Activated CD8-positive, alpha-beta T cell treated with anti-CD3 and anti-CD28 coated beads, Interleukin-2, amount 10 ng/mL, durations not matched to agents 7 days and 5 days (primary cell): Measurements from ENCODE around the gene DENND4A. TPM values are rescaled to one million over a fixed set of nuclear protein-coding genes. Genes with fewer than 3 reads are reported as not detected.
"Not testable (repeated sequence)": the region's sequence is repeated elsewhere in the genome, so short reads cannot be mapped to it uniquely, and the experiment has no call there.

Experiments used
- ATAC-seq: fragments of 150-1000 bp; cut with Tn5 transposase; one replicate; pipeline ENCODE4 v1.10.0; 2021; ENCODE audit warnings: moderate library complexity
- CTCF ChIA-PET: fragments of 350-600 bp; sonication (Branson Sonifier 250); formaldehyde crosslinking; loops from one replicate; lab custom pipeline; 2021; ENCODE audit warnings: antibody characterized with exemption; lab: Charles Lee
- POLR2A ChIA-PET: fragments of 350-600 bp; sonication (Branson Sonifier 250); formaldehyde crosslinking; loops from one replicate; lab custom pipeline; 2021; ENCODE audit warnings: antibody characterized with exemption; lab: Charles Lee
- DNase-seq: peaks from one replicate; pipeline ENCODE4 v3.0.0-alpha.2; 2020
- H3K27ac Mint-ChIP-seq: one replicate; pipeline ENCODE4 v1.8.0; 2021; ENCODE audit warnings: mild to moderate bottlenecking, mixed read lengths
- H3K27me3 Mint-ChIP-seq: one replicate; pipeline ENCODE4 v1.8.0; 2021; ENCODE audit warnings: low read depth, mixed read lengths
- H3K36me3 Mint-ChIP-seq: one replicate; pipeline ENCODE4 v1.8.0; 2021; ENCODE audit warnings: low read depth, mixed read lengths
- H3K4me1 Mint-ChIP-seq: one replicate; pipeline ENCODE4 v1.8.0; 2021; ENCODE audit warnings: low read depth, mixed read lengths
- H3K4me3 Mint-ChIP-seq: one replicate; pipeline ENCODE4 v1.8.0; 2021; ENCODE audit warnings: mild to moderate bottlenecking, mixed read lengths
- H3K9me3 Mint-ChIP-seq: one replicate; pipeline ENCODE4 v1.8.0; 2022; ENCODE audit warnings: mixed read lengths; ENCODE audit not compliant: insufficient read depth
- total RNA-seq, 2 experiments: library from RNA; stranded (reverse); gene quantifications; one replicate each; pipeline ENCODE4 v1.2.3, GENCODE V29; 2021

Gene DENND4A
- total RNA-seq, 2 experiments from 2014 or later: 40.1 to 45.0 TPM

- ChIA-PET POLR2A (interaction anchor here (0.7 to 6.0 kb wide), 10 partner anchors 10 to 514 kb away, joined by 3 to 99 read pairs (median 4); partner anchors contain the start of genes DENND4A, RAB11A and RNU5B-1), CTCF (interaction anchor here (0.7 to 8.1 kb wide), 12 partner anchors 10 to 50 kb away, joined by 3 to 68 read pairs (median 6); partner anchors contain the start of genes DENND4A and RAB11A)
- peak overlapping the region; percentile 50 for H3K4me3 Mint-ChIP-seq
- ATAC-seq (peak; percentile 84), DNase-seq (peak; percentile 42)
- peaks cover 58% of the 10 kb centered on the region for H3K4me1 Mint-ChIP-seq
- H3K36me3 Mint-ChIP-seq: peaks cover 1% of the 10 kb centered on the region
- H3K9me3 Mint-ChIP-seq: peaks cover 4% of the 10 kb centered on the region
- H3K27me3 Mint-ChIP-seq: no peaks in the 10 kb centered on the region
- peak overlapping the region; percentile 93 for H3K27ac Mint-ChIP-seq
Measured at GRCh38 chr15:65818927-65819562, 27.0 kb upstream of the DENND4A start.

- ChIA-PET CTCF (interaction anchor here (0.7 to 3.7 kb wide), 3 partner anchors 9 to 31 kb away, joined by 3 to 27 read pairs (median 8); no protein-coding TSS in a partner anchor), POLR2A (interaction anchor here (1.0 to 6.0 kb wide), 3 partner anchors 8 to 24 kb away, joined by 4 to 99 read pairs (median 4); partner anchors contain the start of gene DENND4A)
- H3K36me3 Mint-ChIP-seq: peaks cover 9% of the 10 kb centered on the region
- peak overlapping the region; percentile 0 for H3K27ac Mint-ChIP-seq
- ATAC-seq (no peak), DNase-seq (peak; percentile 20)
- H3K4me1 Mint-ChIP-seq: peaks cover 53% of the 10 kb centered on the region
- peaks cover 7% of the 10 kb centered on the region for H3K9me3 Mint-ChIP-seq
- no peaks in the 10 kb centered on the region for H3K27me3 Mint-ChIP-seq
- H3K4me3 Mint-ChIP-seq: no peak overlapping the region
Measured at GRCh38 chr15:65816441-65816840, 24.3 kb upstream of the DENND4A start.

- H3K27me3 Mint-ChIP-seq, H3K4me3 Mint-ChIP-seq, H3K9me3 Mint-ChIP-seq, ATAC-seq, H3K36me3 Mint-ChIP-seq: not testable (repeated sequence)
- ChIA-PET CTCF (interaction anchor here (0.7 to 3.7 kb wide), 3 partner anchors 8 to 31 kb away, joined by 3 to 27 read pairs (median 8); no protein-coding TSS in a partner anchor), POLR2A (interaction anchor here (1.0 to 6.0 kb wide), 3 partner anchors 8 to 24 kb away, joined by 4 to 99 read pairs (median 4); partner anchors contain the start of gene DENND4A)
- DNase-seq: peak; percentile 23
- Mint-ChIP-seq H3K4me1 (peaks cover 48% of the 10 kb centered on the region), H3K27ac (peak overlapping the region; percentile 0)
Measured at GRCh38 chr15:65816008-65816407, 23.9 kb upstream of the DENND4A start.

- H3K27ac Mint-ChIP-seq, POLR2A ChIA-PET, ATAC-seq, DNase-seq, H3K4me3 Mint-ChIP-seq, H3K27me3 Mint-ChIP-seq, H3K9me3 Mint-ChIP-seq, H3K36me3 Mint-ChIP-seq: not testable (repeated sequence)
- peaks cover 37% of the 10 kb centered on the region for H3K4me1 Mint-ChIP-seq
- CTCF ChIA-PET: interaction anchor here (1.1 to 1.2 kb wide), 3 partner anchors 10 to 34 kb away, joined by 3 to 4 read pairs (median 3); no protein-coding TSS in a partner anchor
Measured at GRCh38 chr15:65814271-65814670, 22.2 kb upstream of the DENND4A start.

GRCh38 chr15:65812916-65813315 lies 20.8 kb upstream of the DENND4A start:
- no peaks in the 10 kb centered on the region for H3K27me3 Mint-ChIP-seq
- no peak overlapping the region for H3K27ac Mint-ChIP-seq
- DNase-seq (peak; percentile 16), ATAC-seq (no peak)
- peaks cover 9% of the 10 kb centered on the region for H3K36me3 Mint-ChIP-seq
- H3K9me3 Mint-ChIP-seq: peaks cover 4% of the 10 kb centered on the region
- H3K4me1 Mint-ChIP-seq: peaks cover 26% of the 10 kb centered on the region
- H3K4me3 Mint-ChIP-seq: no peak overlapping the region
- ChIA-PET POLR2A (interaction anchor here (1.0 to 2.7 kb wide), 2 partner anchors 8 to 22 kb away, joined by 3 to 12 read pairs; partner anchors contain the start of gene DENND4A), CTCF (interaction anchor here (1.1 to 1.5 kb wide), 4 partner anchors 11 to 32 kb away, joined by 3 to 5 read pairs (median 4); no protein-coding TSS in a partner anchor)

GRCh38 chr15:65812467-65812866 lies 20.4 kb upstream of the DENND4A start:
- H3K27me3 Mint-ChIP-seq: no peaks in the 10 kb centered on the region
- peaks cover 11% of the 10 kb centered on the region for H3K36me3 Mint-ChIP-seq
- ATAC-seq (no peak), DNase-seq (no peak)
- peaks cover 27% of the 10 kb centered on the region for H3K4me1 Mint-ChIP-seq
- ChIA-PET CTCF (interaction anchor here (0.7 to 1.5 kb wide), 2 partner anchors 11 to 14 kb away, joined by 3 to 5 read pairs; no protein-coding TSS in a partner anchor), POLR2A (interaction anchor here (2.7 kb wide), 1 partner anchor 21 kb away, joined by 12 read pairs; the partner anchor contains the start of gene DENND4A)
- no peak overlapping the region for H3K27ac Mint-ChIP-seq
- no peak overlapping the region for H3K4me3 Mint-ChIP-seq
- peaks cover 4% of the 10 kb centered on the region for H3K9me3 Mint-ChIP-seq

- Mint-ChIP-seq H3K36me3 (peaks cover 11% of the 10 kb centered on the region), H3K4me1 (peaks cover 27% of the 10 kb centered on the region)
Measured at GRCh38 chr15:65811835-65812234, 19.7 kb upstream of the DENND4A start.

GRCh38 chr15:65811011-65811733 lies 19.1 kb upstream of the DENND4A start:
- ATAC-seq, H3K27ac Mint-ChIP-seq: not testable (repeated sequence)
- POLR2A ChIA-PET: interaction anchor here (2.7 kb wide), 1 partner anchor 20 kb away, joined by 12 read pairs; the partner anchor contains the start of gene DENND4A

More at GRCh38 chr15:65811835-65812234, 19.7 kb upstream of the DENND4A start:
- ChIA-PET POLR2A (interaction anchor here (2.7 kb wide), 1 partner anchor 20 kb away, joined by 12 read pairs; the partner anchor contains the start of gene DENND4A), CTCF (interaction anchor here (0.7 to 1.6 kb wide), 2 partner anchors 11 to 12 kb away, joined by 3 to 5 read pairs; no protein-coding TSS in a partner anchor)
- Mint-ChIP-seq H3K9me3 (peaks cover 4% of the 10 kb centered on the region), H3K27me3 (no peaks in the 10 kb centered on the region), H3K4me3 (no peak overlapping the region), H3K27ac (no peak overlapping the region)
- no peak for DNase-seq
- no peak for ATAC-seq

GRCh38 chr15:65806397-65806796 lies 14.3 kb upstream of the DENND4A start:
- Mint-ChIP-seq H3K36me3 (peaks cover 4% of the 10 kb centered on the region), H3K4me3 (peak overlapping the region; percentile 40), H3K27me3 (no peaks in the 10 kb centered on the region), H3K9me3 (no peaks in the 10 kb centered on the region), H3K4me1 (peaks cover 39% of the 10 kb centered on the region), H3K27ac (no peak overlapping the region)
- ChIA-PET CTCF (interaction anchor here (0.6 to 4.2 kb wide), 6 partner anchors 12 to 294 kb away, joined by 3 to 27 read pairs (median 4); partner anchors contain the start of gene DENND4A), POLR2A (interaction anchor here (0.6 to 7.2 kb wide), 2 partner anchors 14 to 482 kb away, joined by 3 to 83 read pairs; partner anchors contain the start of gene DENND4A)
- ATAC-seq (no peak), DNase-seq (no peak)

More at GRCh38 chr15:65811011-65811733, 19.1 kb upstream of the DENND4A start:
- not testable (repeated sequence) for H3K27me3 Mint-ChIP-seq, H3K9me3 Mint-ChIP-seq, DNase-seq, H3K4me3 Mint-ChIP-seq
- peaks cover 11% of the 10 kb centered on the region for H3K36me3 Mint-ChIP-seq
- CTCF ChIA-PET: interaction anchor here (1.6 kb wide), 1 partner anchor 13 kb away, joined by 5 read pairs; no protein-coding TSS in a partner anchor
- H3K4me1 Mint-ChIP-seq: peaks cover 28% of the 10 kb centered on the region

- ATAC-seq (no peak), DNase-seq (no peak)
- CTCF ChIA-PET: interaction anchor here (0.6 to 2.0 kb wide), 7 partner anchors 11 to 52 kb away, joined by 3 to 8 read pairs (median 3); partner anchors contain the start of gene DENND4A
- H3K9me3 Mint-ChIP-seq: no peaks in the 10 kb centered on the region
- POLR2A ChIA-PET: interaction anchor here (1.1 to 7.2 kb wide), 5 partner anchors 8 to 501 kb away, joined by 3 to 83 read pairs (median 6); partner anchors contain the start of genes DENND4A, RAB11A and RNU5B-1
- H3K36me3 Mint-ChIP-seq: peaks cover 4% of the 10 kb centered on the region
- peak overlapping the region; percentile 2 for H3K4me3 Mint-ChIP-seq
- peaks cover 40% of the 10 kb centered on the region for H3K4me1 Mint-ChIP-seq
- no peaks in the 10 kb centered on the region for H3K27me3 Mint-ChIP-seq
- H3K27ac Mint-ChIP-seq: peak overlapping the region; percentile 32
Measured at GRCh38 chr15:65805019-65805745, 13.1 kb upstream of the DENND4A start.
